Activated CD8-positive, alpha-beta T cell treated with anti-CD3 and anti-CD28 coated beads for 36 hours (primary cell): ENCODE data around the gene AIFM1. TPM values are rescaled to one million over a fixed set of nuclear protein-coding genes. Genes with fewer than 3 reads are reported as not detected.

Experiments used
- ATAC-seq: fragments of 200-7000 bp; cut with Tn5 transposase; one replicate; pipeline ENCODE4 v1.10.0; 2021; ENCODE audit warnings: mild to moderate bottlenecking, moderate library complexity
- CTCF ChIA-PET: fragments of 350-600 bp; sonication (Branson Sonifier 250); formaldehyde crosslinking; loops from one replicate; lab custom pipeline; 2021; ENCODE audit warnings: antibody characterized with exemption; lab: Charles Lee
- POLR2A ChIA-PET: fragments of 350-600 bp; sonication (Branson Sonifier 250); formaldehyde crosslinking; loops from one replicate; lab custom pipeline; 2021; ENCODE audit warnings: antibody characterized with exemption; lab: Charles Lee
- DNase-seq: peaks from one replicate; pipeline ENCODE4 v3.0.0-alpha.2; 2020
- H3K27ac Mint-ChIP-seq: one replicate; pipeline ENCODE4 v1.8.0; 2021; ENCODE audit warnings: mild to moderate bottlenecking, mixed read lengths
- H3K27me3 Mint-ChIP-seq: one replicate; pipeline ENCODE4 v1.8.0; 2021; ENCODE audit warnings: mixed read lengths
- H3K36me3 Mint-ChIP-seq: one replicate; pipeline ENCODE4 v1.8.0; 2021; ENCODE audit warnings: low read depth, mixed read lengths
- H3K4me1 Mint-ChIP-seq: one replicate; pipeline ENCODE4 v1.8.0; 2021; ENCODE audit warnings: low read depth, mixed read lengths
- H3K4me3 Mint-ChIP-seq: one replicate; pipeline ENCODE4 v1.8.0; 2021; ENCODE audit warnings: mild to moderate bottlenecking, moderate library complexity, mixed read lengths
- H3K9me3 Mint-ChIP-seq: one replicate; pipeline ENCODE4 v1.8.0; 2021; ENCODE audit warnings: mixed read lengths
- intact Hi-C: fragments of 100-400 bp; cut with micrococcal nuclease; formaldehyde crosslinking; loops from one replicate; pipeline ENCODE4 v1.10.0; 2022
- total RNA-seq, 2 experiments: library from RNA; stranded (reverse); gene quantifications; one replicate each; pipeline ENCODE4 v1.2.3, GENCODE V29; 2021
- TF ChIP-seq, protein P1 (sequence below): fragments of 200-600 bp; IDR thresholded peaks from one replicate; pipeline ENCODE4 v1.8.0; 2022; ENCODE audit warnings: antibody characterized with exemption, mild to moderate bottlenecking

Gene AIFM1
- total RNA-seq, 2 experiments from 2014 or later, result 51.5 to 54.3 TPM

DNA sequence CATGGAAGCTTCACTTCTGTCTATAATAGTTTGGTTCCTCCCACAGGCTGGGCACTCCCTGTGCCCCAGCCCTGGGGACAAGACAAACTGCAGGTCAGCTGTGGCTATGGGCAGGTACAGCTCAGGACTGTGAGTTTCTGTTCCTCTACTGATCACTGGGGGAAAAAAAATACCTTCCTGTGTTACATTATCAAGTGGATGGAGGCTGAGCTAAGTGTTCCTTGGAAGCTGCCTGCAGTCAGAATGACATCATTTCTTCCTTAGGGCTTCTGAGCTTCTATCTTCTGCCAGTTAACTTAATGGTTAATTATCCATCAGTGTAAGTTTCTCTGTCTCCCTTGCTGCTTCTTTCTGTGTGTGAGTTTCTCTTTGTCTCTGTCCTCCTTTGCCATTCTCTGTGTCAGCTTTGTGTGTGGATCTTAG lies 10.7 kb upstream of the AIFM1 start:
- TF ChIP-seq, protein P1, sequence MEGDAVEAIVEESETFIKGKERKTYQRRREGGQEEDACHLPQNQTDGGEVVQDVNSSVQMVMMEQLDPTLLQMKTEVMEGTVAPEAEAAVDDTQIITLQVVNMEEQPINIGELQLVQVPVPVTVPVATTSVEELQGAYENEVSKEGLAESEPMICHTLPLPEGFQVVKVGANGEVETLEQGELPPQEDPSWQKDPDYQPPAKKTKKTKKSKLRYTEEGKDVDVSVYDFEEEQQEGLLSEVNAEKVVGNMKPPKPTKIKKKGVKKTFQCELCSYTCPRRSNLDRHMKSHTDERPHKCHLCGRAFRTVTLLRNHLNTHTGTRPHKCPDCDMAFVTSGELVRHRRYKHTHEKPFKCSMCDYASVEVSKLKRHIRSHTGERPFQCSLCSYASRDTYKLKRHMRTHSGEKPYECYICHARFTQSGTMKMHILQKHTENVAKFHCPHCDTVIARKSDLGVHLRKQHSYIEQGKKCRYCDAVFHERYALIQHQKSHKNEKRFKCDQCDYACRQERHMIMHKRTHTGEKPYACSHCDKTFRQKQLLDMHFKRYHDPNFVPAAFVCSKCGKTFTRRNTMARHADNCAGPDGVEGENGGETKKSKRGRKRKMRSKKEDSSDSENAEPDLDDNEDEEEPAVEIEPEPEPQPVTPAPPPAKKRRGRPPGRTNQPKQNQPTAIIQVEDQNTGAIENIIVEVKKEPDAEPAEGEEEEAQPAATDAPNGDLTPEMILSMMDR, result no peak
- ChIA-PET CTCF (interaction anchor here (0.8 to 2.1 kb wide), 7 partner anchors 12 to 116 kb away, joined by 3 to 8 read pairs (median 3); no protein-coding TSS in a partner anchor), POLR2A (interaction anchor here (0.9 to 1.3 kb wide), 2 partner anchors 12 to 67 kb away, joined by 3 read pairs; no protein-coding TSS in a partner anchor)
- no peaks in the 10 kb centered on the region for H3K9me3 Mint-ChIP-seq
- peaks cover 36% of the 10 kb centered on the region for H3K36me3 Mint-ChIP-seq
- peak overlapping the region; percentile 20 for H3K4me3 Mint-ChIP-seq
- H3K4me1 Mint-ChIP-seq, result peaks cover 45% of the 10 kb centered on the region
- H3K27me3 Mint-ChIP-seq, result no peaks in the 10 kb centered on the region
- ATAC-seq (no peak), DNase-seq (no peak)
- intact Hi-C loops, result no loop called here
- H3K27ac Mint-ChIP-seq, result peak overlapping the region; percentile 56

DNA sequence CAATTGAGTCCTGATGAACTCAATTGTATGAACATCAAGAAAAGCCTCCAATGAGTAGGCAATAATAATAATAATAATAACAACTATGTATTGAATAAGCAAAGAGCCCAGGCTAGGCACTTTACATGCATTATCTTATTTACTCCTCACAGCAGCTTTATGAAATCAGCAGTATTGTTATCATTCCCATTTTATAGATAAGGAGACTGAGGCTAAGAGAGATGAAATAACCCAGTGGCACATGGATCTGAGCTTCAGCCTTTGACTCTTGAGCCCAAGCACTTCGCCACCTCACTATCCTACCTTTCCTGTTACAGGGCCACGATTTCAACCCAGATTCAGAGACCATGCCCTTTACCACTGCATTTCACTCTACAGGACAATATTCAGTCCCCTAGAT lies 9.3 kb upstream of the AIFM1 start:
- POLR2A ChIA-PET, result no interaction called here
- ATAC-seq (no peak), DNase-seq (no peak)
- intact Hi-C loops, result loop anchor here (5.0 kb wide), 1 partner anchor 93 kb away; no protein-coding TSS in a partner anchor
- Mint-ChIP-seq H3K4me3 (peak overlapping the region; percentile 16), H3K27ac (peak overlapping the region; percentile 55), H3K9me3 (no peaks in the 10 kb centered on the region), H3K36me3 (peaks cover 34% of the 10 kb centered on the region), H3K4me1 (peaks cover 51% of the 10 kb centered on the region), H3K27me3 (no peaks in the 10 kb centered on the region)
- CTCF ChIA-PET, result interaction anchor here (1.0 to 2.1 kb wide), 2 partner anchors 54 to 114 kb away, joined by 3 to 8 read pairs; no protein-coding TSS in a partner anchor
- TF ChIP-seq, protein P1, result no peak

DNA sequence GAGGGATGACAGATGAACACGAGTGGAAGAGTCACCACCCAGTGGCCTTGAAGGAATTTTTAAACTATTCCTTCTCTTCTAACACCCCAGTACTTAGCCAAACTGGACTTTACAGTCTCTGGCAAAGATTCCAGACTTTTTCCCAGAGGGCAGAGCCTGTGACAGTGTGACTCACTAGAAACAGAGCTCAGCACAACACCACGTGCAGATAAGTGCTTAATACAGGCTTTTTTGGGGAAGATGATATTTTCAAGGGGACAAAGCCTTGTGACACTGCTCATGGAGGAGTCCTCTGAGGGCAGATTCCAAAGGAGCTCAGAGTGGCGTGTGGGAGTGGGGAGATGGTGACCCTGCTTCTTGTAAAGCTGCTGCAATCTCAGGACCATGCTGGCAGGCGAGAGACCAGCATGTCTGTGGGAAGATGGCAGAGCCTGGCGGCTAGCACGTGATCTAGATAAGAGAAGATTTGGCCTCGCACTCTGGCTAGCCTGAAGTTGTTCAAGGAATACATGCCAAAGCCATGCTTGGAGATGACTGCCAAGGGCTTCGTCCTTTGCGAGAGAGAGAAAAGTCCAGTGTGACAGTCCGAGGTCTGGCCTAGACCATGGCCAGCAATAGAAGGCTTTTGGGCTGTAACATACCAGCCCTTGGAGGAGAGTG lies 8.5 kb upstream of the AIFM1 start:
- Mint-ChIP-seq H3K4me3 (peak overlapping the region; percentile 93), H3K4me1 (peaks cover 45% of the 10 kb centered on the region), H3K27me3 (no peaks in the 10 kb centered on the region), H3K27ac (peak overlapping the region; percentile 92), H3K9me3 (no peaks in the 10 kb centered on the region), H3K36me3 (peaks cover 28% of the 10 kb centered on the region)
- POLR2A ChIA-PET, result interaction anchor here (0.6 to 0.7 kb wide), 2 partner anchors 36 to 79 kb away, joined by 3 read pairs; no protein-coding TSS in a partner anchor
- TF ChIP-seq, protein P1, result no peak
- ATAC-seq (no peak), DNase-seq (no peak)
- intact Hi-C loops, result loop anchor here (5.0 kb wide), 1 partner anchor 92 kb away; no protein-coding TSS in a partner anchor
- CTCF ChIA-PET, result interaction anchor here (0.6 to 1.0 kb wide), 3 partner anchors 94 to 114 kb away, joined by 3 to 4 read pairs (median 3); no protein-coding TSS in a partner anchor

DNA sequence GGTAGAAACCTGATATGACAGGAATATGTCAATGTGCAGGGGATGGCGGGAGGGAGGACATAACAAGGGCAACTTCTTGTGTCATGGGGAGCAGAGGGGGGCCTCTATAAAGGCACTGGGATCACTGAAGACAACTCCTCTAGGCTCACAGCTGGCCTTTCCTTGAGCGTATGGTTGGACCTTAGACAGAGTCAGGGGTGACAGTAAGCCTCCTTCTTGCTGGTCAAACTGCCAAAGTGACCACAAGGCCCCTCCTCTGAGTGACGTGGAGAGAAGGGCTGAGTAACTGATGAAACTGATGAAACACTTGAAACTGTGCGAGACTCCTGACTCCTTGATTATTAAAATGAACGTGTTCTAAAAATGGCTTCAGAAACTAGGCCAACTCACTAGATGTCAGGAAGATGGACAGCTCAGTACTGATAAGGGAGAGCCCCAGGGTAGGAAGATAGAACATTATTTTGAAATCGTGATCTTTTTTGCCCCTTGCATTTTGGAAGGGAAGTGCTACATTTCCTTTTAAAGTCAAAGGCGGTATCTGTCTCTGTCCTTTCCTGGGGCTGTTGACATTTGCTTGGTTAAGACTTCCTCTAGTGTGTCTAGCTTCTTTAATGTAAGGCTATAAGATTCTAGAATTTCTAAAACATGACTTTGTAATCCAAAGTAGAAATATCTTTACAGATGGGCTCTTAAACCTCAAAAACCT lies 7.7 kb upstream of the AIFM1 start:
- POLR2A ChIA-PET, result interaction anchor here (0.7 to 1.5 kb wide), 4 partner anchors 13 to 92 kb away, joined by 3 to 4 read pairs (median 3); no protein-coding TSS in a partner anchor
- peak; percentile 55 for ATAC-seq

More for the DNA sequence above, 7.7 kb upstream of the AIFM1 start:
- DNase-seq, result peak; percentile 77
- intact Hi-C loops, result loop anchor here (5.0 kb wide), 1 partner anchor 91 kb away; no protein-coding TSS in a partner anchor
- Mint-ChIP-seq H3K9me3 (no peaks in the 10 kb centered on the region), H3K36me3 (peaks cover 26% of the 10 kb centered on the region), H3K27me3 (no peaks in the 10 kb centered on the region), H3K27ac (peak overlapping the region; percentile 92), H3K4me3 (peak overlapping the region; percentile 93), H3K4me1 (peaks cover 45% of the 10 kb centered on the region)
- TF ChIP-seq, protein P1, result no peak
- CTCF ChIA-PET, result interaction anchor here (0.7 kb wide), 1 partner anchor 93 kb away, joined by 4 read pairs; no protein-coding TSS in a partner anchor
